GM13976 (cell line): ENCODE measurements around the gene LAD1.

Experiments
- DNase-seq: peaks from one replicate; pipeline ENCODE4 v3.0.0; 2012; ENCODE audit warnings: low spot score
- in situ Hi-C: fragments of 300-500 bp; cut with MboI; formaldehyde crosslinking; loops from one replicate; pipeline ENCODE4 v1.12.0; 2022; ENCODE audit warnings: low sequenced_read_pairs, mixed read lengths, inconsistent platforms; ENCODE audit not compliant: unreplicated experiment
- TF ChIP-seq, protein P1 (sequence below): IDR thresholded peaks from 2 replicates; pipeline ENCODE4 v1.5.1; 2012; ENCODE audit warnings: borderline replicate concordance, mild to moderate bottlenecking; ENCODE audit not compliant: insufficient read depth; ENCODE audit errors: extremely low read depth, missing control alignments, control extremely low read depth

LAD1 gene

DNA sequence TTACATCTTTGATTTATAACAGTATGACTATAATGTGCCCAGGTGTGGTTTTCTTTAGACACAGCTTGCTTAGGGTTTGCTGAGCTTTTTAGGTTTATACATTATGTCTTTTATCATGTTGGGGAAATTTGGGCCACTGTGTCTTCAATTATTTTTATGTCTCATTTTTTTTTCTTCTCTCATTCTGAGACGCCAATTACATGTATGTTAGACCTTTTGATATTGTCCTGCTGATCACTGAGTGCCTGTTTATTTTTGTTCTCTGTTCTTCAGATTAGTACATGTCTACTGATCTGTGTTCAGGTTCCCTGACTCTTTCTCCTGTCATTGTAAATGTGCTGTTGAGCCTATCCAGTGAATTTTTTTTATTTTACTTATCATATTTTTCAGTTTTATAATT, 57.7 kb downstream of the LAD1 start:
- in situ Hi-C loops: no loop called here
- DNase-seq: no peak
- TF ChIP-seq, protein P1, sequence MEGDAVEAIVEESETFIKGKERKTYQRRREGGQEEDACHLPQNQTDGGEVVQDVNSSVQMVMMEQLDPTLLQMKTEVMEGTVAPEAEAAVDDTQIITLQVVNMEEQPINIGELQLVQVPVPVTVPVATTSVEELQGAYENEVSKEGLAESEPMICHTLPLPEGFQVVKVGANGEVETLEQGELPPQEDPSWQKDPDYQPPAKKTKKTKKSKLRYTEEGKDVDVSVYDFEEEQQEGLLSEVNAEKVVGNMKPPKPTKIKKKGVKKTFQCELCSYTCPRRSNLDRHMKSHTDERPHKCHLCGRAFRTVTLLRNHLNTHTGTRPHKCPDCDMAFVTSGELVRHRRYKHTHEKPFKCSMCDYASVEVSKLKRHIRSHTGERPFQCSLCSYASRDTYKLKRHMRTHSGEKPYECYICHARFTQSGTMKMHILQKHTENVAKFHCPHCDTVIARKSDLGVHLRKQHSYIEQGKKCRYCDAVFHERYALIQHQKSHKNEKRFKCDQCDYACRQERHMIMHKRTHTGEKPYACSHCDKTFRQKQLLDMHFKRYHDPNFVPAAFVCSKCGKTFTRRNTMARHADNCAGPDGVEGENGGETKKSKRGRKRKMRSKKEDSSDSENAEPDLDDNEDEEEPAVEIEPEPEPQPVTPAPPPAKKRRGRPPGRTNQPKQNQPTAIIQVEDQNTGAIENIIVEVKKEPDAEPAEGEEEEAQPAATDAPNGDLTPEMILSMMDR: no peak

DNA sequence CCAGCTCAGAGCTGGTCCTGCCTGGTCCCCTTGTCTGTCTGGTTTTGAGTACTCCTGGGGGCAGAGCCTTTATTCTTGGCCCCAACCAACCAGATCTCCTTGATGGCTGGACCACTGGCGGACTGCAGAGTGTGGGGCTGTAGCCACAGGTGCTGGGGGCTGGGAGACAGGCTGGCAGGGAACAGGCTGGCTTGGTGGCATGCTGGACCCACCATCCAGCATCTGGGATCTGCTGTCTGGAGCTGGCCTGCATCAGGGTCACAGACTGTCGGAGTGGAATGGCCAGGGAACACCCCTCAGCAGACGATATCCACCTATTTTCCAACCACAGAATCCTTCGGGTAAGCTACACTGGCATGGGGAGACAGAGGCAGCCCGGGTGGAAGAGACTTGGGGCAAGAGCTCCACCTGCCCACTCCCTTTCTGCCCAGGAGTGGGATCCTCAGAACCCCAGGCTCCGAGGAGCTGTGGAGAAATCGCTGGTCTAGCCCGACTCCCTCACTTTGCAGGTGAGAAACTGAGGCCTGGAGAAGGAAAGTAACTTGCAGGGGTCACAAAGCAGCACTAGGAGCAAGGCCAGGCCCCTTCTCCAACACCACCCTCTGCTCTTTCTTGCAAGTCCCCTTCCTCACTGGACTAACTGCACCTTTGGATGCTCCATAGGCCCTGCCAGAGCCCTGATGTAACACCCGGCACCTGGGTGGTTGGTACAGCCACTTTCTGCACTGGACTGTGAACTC, 62.2 kb downstream of the LAD1 start:
- in situ Hi-C loops: no loop called here
- TF ChIP-seq, protein P1: no peak
- no peak for DNase-seq

DNA sequence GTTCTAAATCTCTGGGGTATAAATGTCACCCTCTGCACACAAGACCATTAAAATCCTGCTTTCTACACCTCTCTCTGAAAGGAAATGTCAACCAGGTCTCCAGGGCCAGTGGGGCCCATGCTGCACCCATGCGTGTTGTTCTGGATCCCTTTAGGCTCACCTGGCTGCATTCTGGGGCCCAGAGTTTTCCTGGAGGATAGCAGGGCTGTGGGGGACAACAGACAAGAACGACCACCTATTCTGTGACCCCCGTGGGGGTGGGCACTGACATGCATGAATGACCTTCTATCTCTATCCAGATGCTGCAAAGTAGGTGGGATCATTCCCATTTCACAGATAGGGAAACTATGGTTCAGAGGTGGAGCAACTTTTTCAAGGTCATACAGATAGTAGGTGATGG, 63.2 kb downstream of the LAD1 start:
- in situ Hi-C loops: no loop called here

DNA sequence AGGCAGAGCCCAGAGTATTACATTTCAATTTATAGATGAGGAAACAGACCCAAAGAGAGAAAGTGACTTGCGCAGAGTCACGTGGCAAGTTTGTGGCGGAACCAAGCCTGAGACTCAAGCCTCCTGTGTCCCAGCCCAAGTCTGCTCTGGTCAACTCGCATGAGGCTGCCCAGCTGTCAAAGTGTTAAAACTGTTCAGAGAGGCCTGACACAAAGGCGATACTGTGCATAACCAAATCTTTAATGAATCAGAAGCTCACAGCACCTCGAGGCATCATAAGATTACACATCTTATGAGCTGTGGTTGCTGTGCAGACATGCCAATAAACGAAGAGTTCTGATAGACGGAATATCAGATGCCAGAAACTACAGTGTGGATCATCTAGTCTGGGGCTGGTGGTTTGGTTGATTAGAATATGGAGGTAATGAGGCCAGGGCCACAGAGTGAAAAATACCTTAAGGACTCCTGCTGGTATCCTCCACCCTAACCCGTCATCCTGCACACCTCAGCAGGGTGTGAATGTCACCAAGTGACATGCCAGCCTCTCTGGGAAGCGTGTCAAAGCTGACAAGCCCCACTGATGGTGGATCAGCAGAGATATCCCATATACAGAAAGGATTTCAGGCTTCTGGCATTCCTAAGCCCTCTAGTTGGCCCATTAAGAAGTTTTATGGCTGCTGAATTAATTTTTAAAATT, 63.8 kb downstream of the LAD1 start:
- TF ChIP-seq, protein P1: no peak
- in situ Hi-C loops: no loop called here
- no peak for DNase-seq

More for the DNA sequence above, 63.2 kb downstream of the LAD1 start:
- no peak for DNase-seq
- TF ChIP-seq, protein P1: no peak

DNA sequence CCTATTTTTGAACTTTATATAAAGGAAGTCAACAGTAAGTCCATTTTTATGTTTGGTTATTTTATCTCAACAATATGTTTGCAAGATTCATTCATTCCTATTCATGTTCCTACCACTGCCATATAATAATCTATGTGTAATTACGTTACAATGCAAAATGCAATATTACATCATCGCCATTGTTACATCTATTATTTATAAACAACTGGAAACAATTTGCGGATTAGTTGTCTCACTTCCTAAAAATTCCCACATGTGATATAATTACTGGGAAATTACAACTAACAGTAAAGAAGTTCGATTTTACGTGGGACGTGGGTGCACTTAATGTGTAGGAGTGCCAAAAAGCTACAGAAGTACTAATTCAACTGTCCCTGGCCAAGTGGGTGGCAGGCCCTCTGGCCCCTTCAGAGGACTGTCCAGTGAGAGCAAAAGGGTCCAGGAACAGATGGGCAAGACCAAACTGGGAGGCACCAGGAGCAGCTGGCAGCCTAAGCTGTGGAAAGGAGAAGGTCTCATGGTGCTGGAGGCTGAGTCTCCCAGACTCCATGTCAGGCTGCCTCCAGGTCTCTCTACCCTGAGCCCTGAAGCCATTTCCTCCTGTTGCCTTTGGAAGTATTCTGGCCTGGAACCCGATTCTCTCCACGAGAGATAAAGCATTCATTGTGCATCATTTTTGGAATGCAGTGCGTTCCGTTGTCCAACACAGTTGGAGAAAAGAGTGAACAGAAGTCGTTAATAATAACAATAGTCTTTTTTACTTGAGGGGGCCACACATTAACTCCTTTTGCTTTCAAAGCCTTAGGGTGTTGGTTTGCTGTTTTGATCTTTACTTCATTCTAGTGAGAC, 64.6 kb downstream of the LAD1 start:
- TF ChIP-seq, protein P1: no peak
- DNase-seq: no peak

DNA sequence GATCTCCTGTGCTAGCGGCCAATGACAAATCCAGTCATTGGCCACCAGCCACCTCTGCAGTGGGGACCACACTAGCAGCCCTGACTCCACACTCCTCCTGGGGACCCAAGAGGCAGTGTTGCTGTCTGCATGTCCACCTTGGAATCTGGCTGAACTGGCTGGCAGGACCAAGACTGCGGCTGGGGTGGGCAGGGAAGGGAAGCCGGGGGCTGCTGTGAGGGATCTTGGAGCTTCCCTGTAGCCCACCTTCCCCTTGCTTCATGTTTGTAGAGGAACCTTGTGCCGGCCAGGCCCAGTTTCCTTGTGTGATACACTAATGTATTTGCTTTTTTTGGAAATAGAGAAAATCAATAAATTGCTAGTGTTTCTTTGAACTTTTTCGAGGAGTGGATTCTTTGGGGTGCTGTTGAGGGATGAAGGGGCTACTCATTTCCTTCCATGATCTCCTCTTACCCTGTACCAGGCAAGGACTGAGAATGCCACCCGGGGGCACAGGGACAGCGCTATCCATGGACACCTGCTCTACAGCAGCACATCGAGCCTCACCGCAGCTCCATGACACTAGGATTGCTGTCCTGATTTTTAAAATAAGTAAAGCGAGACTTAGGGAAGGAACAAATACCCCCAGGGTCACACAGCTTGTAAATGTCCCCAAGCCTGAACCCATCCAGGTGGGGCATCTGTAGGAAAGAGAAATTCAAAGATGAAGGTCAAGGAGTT, 66.3 kb downstream of the LAD1 start:
- in situ Hi-C loops: no loop called here
- no peak for DNase-seq
- TF ChIP-seq, protein P1: no peak

More for the DNA sequence above, 64.6 kb downstream of the LAD1 start:
- in situ Hi-C loops: no loop called here
